ENCODE results near the gene IL1R1. TPM values are rescaled to one million over a fixed set of nuclear protein-coding genes. Genes with fewer than 3 reads are reported as not detected.

Gene IL1R1
- total RNA-seq, 1 donor from 2014 or later = 1.5 TPM

DNA sequence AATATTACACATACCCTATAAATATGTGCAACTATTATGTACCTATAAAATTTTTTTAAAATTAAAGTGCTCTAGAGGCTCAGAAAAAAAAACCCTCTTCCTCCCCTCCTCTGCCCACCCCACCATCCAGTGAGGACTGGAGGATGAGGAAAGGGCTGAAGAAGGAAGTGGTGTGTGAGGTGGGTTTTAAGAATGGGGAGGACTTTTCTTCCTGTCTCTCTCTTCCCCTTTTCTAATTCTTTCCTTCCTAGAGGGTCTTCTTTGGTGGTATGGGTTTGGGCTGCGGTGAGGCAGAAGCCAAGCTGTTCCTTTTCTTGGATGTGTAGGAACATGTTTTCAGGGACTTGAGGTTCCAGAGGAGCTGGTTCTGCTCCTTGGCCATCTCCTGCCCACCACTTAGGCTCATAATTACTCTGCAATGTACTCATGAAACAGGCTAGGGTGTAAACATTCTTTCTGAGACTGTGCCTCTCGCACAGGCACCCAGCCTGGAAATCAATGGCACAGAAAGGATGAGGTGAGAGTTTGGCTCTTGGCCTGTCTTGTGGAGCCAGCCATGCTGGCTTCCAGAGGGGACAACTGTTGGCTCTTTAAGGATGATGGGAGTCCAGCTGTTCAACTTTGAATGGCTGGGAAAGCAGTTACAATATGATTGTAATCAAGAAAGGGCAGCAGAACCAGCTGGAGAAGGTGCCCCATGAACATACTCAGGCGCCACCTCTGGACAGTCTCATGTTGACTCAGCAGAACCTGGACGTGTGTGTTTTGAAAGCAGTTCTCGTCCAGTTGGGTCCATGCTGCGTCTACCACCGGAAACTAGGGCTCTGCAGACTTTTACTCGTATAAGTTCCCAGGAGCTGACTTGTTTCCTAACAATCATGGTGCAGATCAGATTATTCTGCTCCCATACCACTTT, 82.5 kb downstream of the IL1R1 start:
- peaks cover 55% of the 10 kb centered on the region for H3K4me1 Mint-ChIP-seq (ENCODE audit: low read depth)
- H3K36me3 Mint-ChIP-seq (ENCODE audit: low read depth) = peaks cover 2% of the 10 kb centered on the region
- H3K27me3 Mint-ChIP-seq (ENCODE audit: insufficient read depth) = peaks cover 2% of the 10 kb centered on the region
- DNase-seq (ENCODE audit: low spot score) = no peak
- intact Hi-C loops (cut with micrococcal nuclease) = no loop called here
- H3K27ac Mint-ChIP-seq = peak overlapping the region; percentile 36
- H3K9me3 Mint-ChIP-seq = peaks cover 15% of the 10 kb centered on the region
- no peak overlapping the region for H3K4me3 Mint-ChIP-seq

- Mint-ChIP-seq H3K36me3 (ENCODE audit: low read depth) (peaks cover 8% of the 10 kb centered on the region), H3K27ac (peak overlapping the region; percentile 83), H3K9me3 (peaks cover 15% of the 10 kb centered on the region), H3K27me3 (ENCODE audit: insufficient read depth) (no peaks in the 10 kb centered on the region), H3K4me3 (no peak overlapping the region), H3K4me1 (ENCODE audit: low read depth) (peaks cover 65% of the 10 kb centered on the region)
- intact Hi-C loops (cut with micrococcal nuclease) = no loop called here
- DNase-seq (ENCODE audit: low spot score) = no peak
Observed at GRCh38 chr2:102226171-102226570, 83.6 kb downstream of the IL1R1 start.

- Mint-ChIP-seq H3K4me3 (peak overlapping the region; percentile 53), H3K4me1 (ENCODE audit: low read depth) (peaks cover 65% of the 10 kb centered on the region), H3K27me3 (ENCODE audit: insufficient read depth) (no peaks in the 10 kb centered on the region), H3K36me3 (ENCODE audit: low read depth) (peaks cover 8% of the 10 kb centered on the region), H3K27ac (peak overlapping the region; percentile 83), H3K9me3 (peaks cover 15% of the 10 kb centered on the region)
- DNase-seq (ENCODE audit: low spot score) = no peak
- intact Hi-C loops (cut with micrococcal nuclease) = no loop called here
Observed at GRCh38 chr2:102226612-102227391, 84.3 kb downstream of the IL1R1 start.

DNA sequence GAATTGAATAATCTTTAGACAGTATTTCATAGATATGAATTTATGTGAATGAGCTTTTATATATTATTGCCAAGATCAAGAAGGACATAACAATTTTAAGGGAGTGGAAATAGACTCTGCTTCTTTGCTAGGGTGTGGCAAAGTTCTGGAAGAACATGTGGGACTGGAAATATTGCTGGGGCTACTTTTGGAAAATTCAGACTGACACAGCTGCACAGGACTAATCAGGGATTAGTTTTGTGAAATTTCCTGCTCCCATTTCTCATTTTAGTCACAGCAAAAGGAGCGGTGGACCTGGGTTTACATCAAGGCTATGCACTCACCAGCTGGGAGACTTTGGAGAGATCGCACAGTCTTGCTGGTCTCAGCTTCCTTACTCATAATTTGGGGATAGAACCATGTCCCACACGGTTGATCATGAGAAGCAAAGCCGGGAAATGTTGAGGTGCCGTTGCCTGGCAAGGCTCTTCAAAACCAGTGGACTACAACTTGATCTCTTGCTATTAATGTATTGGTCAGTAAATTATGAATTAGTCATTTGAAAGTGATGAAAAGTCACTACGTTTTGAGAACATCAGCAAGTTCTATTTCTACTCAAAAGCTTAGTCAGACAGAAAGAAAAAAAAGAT, 86.7 kb downstream of the IL1R1 start:
- intact Hi-C loops (cut with micrococcal nuclease) = no loop called here
- no peak for DNase-seq (ENCODE audit: low spot score)
- peaks cover 6% of the 10 kb centered on the region for H3K9me3 Mint-ChIP-seq
- H3K4me3 Mint-ChIP-seq = no peak overlapping the region
- H3K27ac Mint-ChIP-seq = peak overlapping the region; percentile 11
- H3K27me3 Mint-ChIP-seq (ENCODE audit: insufficient read depth) = no peaks in the 10 kb centered on the region
- H3K36me3 Mint-ChIP-seq (ENCODE audit: low read depth) = peaks cover 6% of the 10 kb centered on the region
- H3K4me1 Mint-ChIP-seq (ENCODE audit: low read depth) = peaks cover 65% of the 10 kb centered on the region

Other genes with a start within 250 kb of the IL1R1 start
- gene IL1R2, start 150.8 kb upstream of the IL1R1 start, total RNA-seq = 1.1 and 1.3 TPM in 2 replicates
- gene IL1RL2, start 44.3 kb downstream of the IL1R1 start, total RNA-seq = 0.16 TPM in 1 of 2 replicates, not detected in the other
- gene IL1RL1, start 168.8 kb downstream of the IL1R1 start, total RNA-seq = 3.9 and 4.8 TPM in 2 replicates
- 57.8 and 61.3 TPM in 2 replicates for gene IL18R1, start 213.1 kb downstream of the IL1R1 start, total RNA-seq

All from activated T-helper 1 cell treated with anti-CD3 and anti-CD28 coated beads, Interleukin-12 subunit alpha, Interleukin-12 subunit beta, Interleukin-2, Interleukin-4 antibody, amounts not matched to agents 30 ng/mL and 10 ng/mL and 1 ng/mL, durations not matched to agents 14 hours and 24 hours and 36 hours (primary cell).